GM23248 (cell line): Measurements from ENCODE around the gene SCN1B. TPM values are rescaled to one million over a fixed set of nuclear protein-coding genes. Genes with fewer than 3 reads are reported as not detected.
"Not testable (repeated sequence)": the region's sequence is repeated elsewhere in the genome, so short reads cannot be mapped to it uniquely, and the experiment has no call there.

Source experiments
- DNase-seq: peaks from one replicate; pipeline ENCODE4 v3.0.0-alpha.2; 2015
- H2AFZ ChIP-seq: fragments of 200-600 bp; sonication (generic); 2 replicates; pipeline ENCODE4 v1.6.1; 2016; ENCODE audit warnings: antibody characterized with exemption
- H3F3A ChIP-seq: fragments of 200-600 bp; sonication (generic); 2 replicates; pipeline ENCODE4 v1.6.1; 2016; ENCODE audit warnings: mild to moderate bottlenecking, antibody characterized with exemption, mixed run types; ENCODE audit not compliant: insufficient read depth
- H3K27ac ChIP-seq: fragments of 200-600 bp; sonication (generic); 2 replicates; pipeline ENCODE4 v1.5.1; 2016; ENCODE audit warnings: mild to moderate bottlenecking
- H3K27me3 ChIP-seq: fragments of 200-600 bp; sonication (generic); replicated peaks from 2 replicates; pipeline ENCODE4 v1.6.1; 2016; ENCODE audit warnings: mild to moderate bottlenecking; ENCODE audit not compliant: insufficient read depth
- H3K36me3 ChIP-seq: fragments of 200-600 bp; sonication (generic); 2 replicates; pipeline ENCODE4 v1.6.1; 2016; ENCODE audit warnings: low read depth, mild to moderate bottlenecking
- H3K4me1 ChIP-seq: fragments of 200-600 bp; sonication (generic); 2 replicates; pipeline ENCODE4 v1.6.1; 2016; ENCODE audit warnings: mild to moderate bottlenecking; ENCODE audit not compliant: insufficient read depth
- H3K4me2 ChIP-seq: fragments of 200-600 bp; sonication (generic); one replicate; pipeline ENCODE4 v1.6.1; 2016; ENCODE audit warnings: mild to moderate bottlenecking; ENCODE audit not compliant: unreplicated experiment
- H3K4me3 ChIP-seq: fragments of 200-600 bp; sonication (generic); 2 replicates; pipeline ENCODE4 v1.5.1; 2016; ENCODE audit warnings: mild to moderate bottlenecking
- H3K79me2 ChIP-seq: fragments of 200-600 bp; sonication (generic); 2 replicates; pipeline ENCODE4 v1.6.1; 2016; ENCODE audit warnings: mild to moderate bottlenecking; ENCODE audit not compliant: insufficient read depth
- H3K9ac ChIP-seq: fragments of 200-600 bp; sonication (generic); 2 replicates; pipeline ENCODE4 v1.6.1; 2016; ENCODE audit warnings: mild to moderate bottlenecking
- H3K9me2 ChIP-seq: fragments of 200-600 bp; sonication (generic); 2 replicates; pipeline ENCODE4 v1.6.1; 2016; ENCODE audit warnings: mixed run types, mild to moderate bottlenecking, moderate library complexity; ENCODE audit not compliant: insufficient read depth
- H3K9me3 ChIP-seq: fragments of 200-600 bp; sonication (generic); one replicate; pipeline ENCODE4 v1.6.1; 2017; ENCODE audit warnings: low read depth
- H4K20me1 ChIP-seq: fragments of 200-600 bp; sonication (generic); 2 replicates; pipeline ENCODE4 v1.6.0; 2016; ENCODE audit not compliant: insufficient read depth
- EZH2 ChIP-seq: fragments of 200-600 bp; sonication (generic); IDR thresholded peaks from 2 replicates; pipeline ENCODE4 v1.6.1; 2018; ENCODE audit warnings: antibody characterized with exemption, mild to moderate bottlenecking; ENCODE audit not compliant: insufficient read depth, poor library complexity, severe bottlenecking
- EZH2phosphoT487 ChIP-seq: fragments of 200-600 bp; sonication (generic); IDR thresholded peaks from 2 replicates; pipeline ENCODE4 v1.6.1; 2018; ENCODE audit warnings: antibody characterized with exemption, moderate library complexity, mild to moderate bottlenecking, low read depth; ENCODE audit not compliant: insufficient read depth
- WGBS, 2 experiments: methylation state at CpG; one replicate each; pipeline ENCODE4 v1.1.6; 2015 to 2017; ENCODE audit warnings: low lambda C conversion rate in 2 of 2, low coverage in 1 of 2; ENCODE audit errors: missing lambda C conversion rate in 2 of 2; 5-methylcytosine and 5-hydroxymethylcytosine counted together
- in situ Hi-C: fragments of 300-500 bp; cut with MboI; formaldehyde crosslinking; loops from 2 replicates; pipeline ENCODE4 v1.15.0; 2020
- polyA plus RNA-seq: library from polyadenylated mRNA; unstranded; fragments of >200 nt; fragmentation: Nextera tagmentation; extraction: Ambion mirVana; gene quantifications from 2 replicates; pipeline ENCODE4 v1.2.1, GENCODE V29; 2016
- total RNA-seq: library from RNA; depleted of rRNA; stranded (reverse); fragments of >200 nt; shearing (Covaris generic); gene quantifications from 2 replicates; pipeline ENCODE4 v1.2.3, GENCODE V29; 2014

SCN1B gene
- total and polyA plus RNA-seq, 2 experiments from 2014 or later = 1.5 to 1.7 TPM

DNA sequence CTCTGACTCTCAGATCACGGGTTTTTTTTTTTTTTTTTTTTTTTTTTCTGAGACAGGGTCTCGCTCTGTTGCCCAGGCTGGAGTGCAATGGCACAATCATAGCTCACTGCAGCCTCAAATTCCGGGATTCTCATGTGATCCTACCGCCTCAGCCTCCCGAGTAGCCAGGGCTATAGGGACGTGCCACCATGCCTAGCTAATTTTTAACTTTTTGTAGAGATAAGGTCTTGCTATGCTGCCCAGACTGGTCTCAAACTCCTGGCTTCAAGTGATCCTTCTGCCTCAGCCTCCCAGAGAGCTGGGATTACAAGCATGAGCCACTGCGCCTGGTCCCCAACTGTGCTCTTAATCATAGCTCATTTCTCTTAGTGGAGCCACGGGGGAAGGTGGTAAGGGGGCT lies 34.7 kb upstream of the SCN1B start:
- H3K9ac ChIP-seq = no peak overlapping the region
- H4K20me1 ChIP-seq = no peaks in the 10 kb centered on the region
- H3K36me3 ChIP-seq = no peaks in the 10 kb centered on the region
- in situ Hi-C loops = no loop called here
- WGBS, 2 experiments = 79 to 84% methylated on average over 8 of the region's 8 CpGs
- H3K4me3 ChIP-seq = no peak overlapping the region
- no peaks in the 10 kb centered on the region for H3F3A ChIP-seq
- no peak overlapping the region for H2AFZ ChIP-seq
- no peak overlapping the region for H3K4me2 ChIP-seq
- no peak overlapping the region for H3K27ac ChIP-seq
- H3K9me3 ChIP-seq = no peaks in the 10 kb centered on the region
- no peak for TF ChIP-seq EZH2phosphoT487
- no peak for TF ChIP-seq EZH2
- peaks cover 8% of the 10 kb centered on the region for H3K79me2 ChIP-seq
- H3K27me3 ChIP-seq = peaks cover 5% of the 10 kb centered on the region; the same call in 1 of the 2 replicates
- no peak for DNase-seq
- H3K9me2 ChIP-seq = no peaks in the 10 kb centered on the region
- H3K4me1 ChIP-seq = no peaks in the 10 kb centered on the region

DNA sequence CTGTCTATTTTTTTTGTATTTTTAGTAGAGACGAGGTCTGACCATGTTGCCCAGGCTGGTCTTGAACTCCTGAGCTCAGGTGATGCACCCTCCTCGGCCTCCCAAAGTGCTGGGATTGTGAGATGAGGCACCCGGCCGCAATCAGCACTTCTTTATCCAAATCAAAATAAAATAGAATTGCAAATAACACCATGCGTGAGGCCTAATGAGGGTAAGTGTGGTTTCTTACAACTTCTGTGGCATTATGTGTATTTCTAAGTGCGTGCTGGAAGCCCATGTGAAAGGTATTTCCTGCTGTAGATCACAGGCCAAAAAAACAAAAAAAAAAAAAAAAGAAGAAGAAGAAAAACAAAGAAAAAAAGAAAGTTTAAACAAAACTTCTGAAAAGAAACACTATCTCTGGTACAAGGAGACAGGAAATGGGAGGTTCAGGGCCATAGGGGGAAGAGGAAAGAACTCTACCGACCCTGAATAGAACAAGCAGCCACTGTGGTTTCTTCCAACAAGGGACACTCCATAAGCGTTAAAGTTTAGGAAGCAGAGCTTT lies 33.1 kb upstream of the SCN1B start:
- no peak overlapping the region for H2AFZ ChIP-seq
- no peaks in the 10 kb centered on the region; the same call in 1 of the 2 replicates for H3K27me3 ChIP-seq
- TF ChIP-seq EZH2 (no peak), EZH2phosphoT487 (no peak)
- H3F3A ChIP-seq = no peaks in the 10 kb centered on the region
- no peaks in the 10 kb centered on the region for H4K20me1 ChIP-seq
- no peaks in the 10 kb centered on the region for H3K9me2 ChIP-seq
- peaks cover 8% of the 10 kb centered on the region; the same call in 1 of the 2 replicates for H3K4me1 ChIP-seq
- no peak overlapping the region for H3K4me3 ChIP-seq
- no peak for DNase-seq
- WGBS, 2 experiments = 78 to 80% methylated on average over 8 of the region's 8 CpGs
- H3K79me2 ChIP-seq = peaks cover 24% of the 10 kb centered on the region
- no peaks in the 10 kb centered on the region for H3K36me3 ChIP-seq
- in situ Hi-C loops = no loop called here
- H3K27ac ChIP-seq = no peak overlapping the region
- no peaks in the 10 kb centered on the region for H3K9me3 ChIP-seq
- H3K9ac ChIP-seq = no peak overlapping the region
- no peak overlapping the region for H3K4me2 ChIP-seq

DNA sequence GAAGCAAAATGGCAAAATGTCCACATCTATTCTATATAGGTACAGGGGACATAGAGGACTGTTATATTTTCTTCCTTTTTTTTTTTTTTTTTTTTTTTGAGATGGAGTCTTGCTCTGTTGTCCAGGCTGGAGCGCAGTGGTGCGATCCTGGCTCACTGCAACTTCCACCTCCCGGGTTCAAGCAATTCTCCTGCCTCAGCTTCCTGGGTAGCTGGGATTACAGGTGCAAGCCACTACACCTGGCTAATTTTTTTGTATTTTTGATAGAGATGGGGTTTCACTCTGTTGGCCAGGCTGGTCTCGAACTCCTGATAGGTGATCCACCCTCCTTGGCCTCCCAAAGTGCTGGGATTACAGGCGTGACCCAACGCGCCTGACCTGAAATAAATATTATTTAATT lies 32.0 kb upstream of the SCN1B start:
- H3K27me3 ChIP-seq, DNase-seq, in situ Hi-C loops, H3K9me3 ChIP-seq, H3K4me2 ChIP-seq, H3K36me3 ChIP-seq, H4K20me1 ChIP-seq, H3K9me2 ChIP-seq, H3F3A ChIP-seq, H3K27ac ChIP-seq, H3K9ac ChIP-seq, H2AFZ ChIP-seq, H3K4me3 ChIP-seq, H3K4me1 ChIP-seq: not testable (repeated sequence)
- 94 to 95% methylated on average over 6 to 7 of the region's 7 CpGs for WGBS, 2 experiments
- peaks cover 35% of the 10 kb centered on the region for H3K79me2 ChIP-seq

DNA sequence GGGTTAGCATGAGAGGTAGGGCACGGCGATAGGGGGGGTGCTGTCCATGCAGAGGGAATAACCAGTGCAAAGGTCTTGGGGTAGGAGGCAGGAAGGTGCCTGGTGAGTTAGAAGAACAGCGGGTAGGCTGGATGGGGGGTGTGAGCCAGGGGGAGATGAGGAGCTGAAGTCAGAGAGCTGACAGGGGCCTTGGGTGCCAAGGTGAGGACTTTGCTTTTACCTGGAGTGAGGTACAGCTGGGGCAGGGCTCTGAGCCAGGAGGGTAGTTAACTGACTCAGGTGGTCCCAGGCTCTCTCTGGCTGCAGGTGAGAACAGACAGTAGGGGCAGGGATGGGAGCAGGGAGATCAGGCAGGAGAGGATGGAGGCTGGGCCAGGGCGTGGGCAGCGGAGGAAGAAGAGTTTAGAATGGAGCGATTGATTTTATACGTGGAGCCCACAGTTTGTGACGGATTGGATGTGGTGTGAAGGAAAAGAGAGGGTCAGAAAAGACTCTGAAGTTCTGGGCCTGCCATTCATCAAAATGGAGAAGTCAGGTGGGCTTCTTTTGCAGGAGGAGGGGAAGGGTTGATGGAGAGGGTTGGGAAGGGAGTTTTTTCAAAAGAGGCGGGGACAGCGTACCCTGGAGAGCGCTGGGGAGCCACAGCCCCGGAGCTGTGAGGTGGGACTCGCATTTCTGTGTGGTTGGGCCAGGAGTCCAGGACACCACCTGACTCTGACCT lies 31.3 kb upstream of the SCN1B start:
- no peak for DNase-seq
- TF ChIP-seq EZH2phosphoT487 (no peak), EZH2 (no peak)
- in situ Hi-C loops = no loop called here
- Histone ChIP-seq H3K27ac (peak overlapping the region; percentile 94), H3K4me1 (peaks cover 8% of the 10 kb centered on the region; the same call in 1 of the 2 replicates), H3K9ac (peak overlapping the region; percentile 96), H3F3A (no peaks in the 10 kb centered on the region), H3K4me3 (peak overlapping the region; percentile 85), H4K20me1 (no peaks in the 10 kb centered on the region), H3K27me3 (no peaks in the 10 kb centered on the region), H3K4me2 (peak overlapping the region; percentile 91), H2AFZ (peak overlapping the region; percentile 93), H3K36me3 (no peaks in the 10 kb centered on the region), H3K9me2 (no peaks in the 10 kb centered on the region), H3K9me3 (no peaks in the 10 kb centered on the region), H3K79me2 (peaks cover 42% of the 10 kb centered on the region)
- 77 to 78% methylated on average over 13 of the region's 13 CpGs for WGBS, 2 experiments
